Measurements from ENCODE around the gene MYO1A.

The MYO1A gene

DNA sequence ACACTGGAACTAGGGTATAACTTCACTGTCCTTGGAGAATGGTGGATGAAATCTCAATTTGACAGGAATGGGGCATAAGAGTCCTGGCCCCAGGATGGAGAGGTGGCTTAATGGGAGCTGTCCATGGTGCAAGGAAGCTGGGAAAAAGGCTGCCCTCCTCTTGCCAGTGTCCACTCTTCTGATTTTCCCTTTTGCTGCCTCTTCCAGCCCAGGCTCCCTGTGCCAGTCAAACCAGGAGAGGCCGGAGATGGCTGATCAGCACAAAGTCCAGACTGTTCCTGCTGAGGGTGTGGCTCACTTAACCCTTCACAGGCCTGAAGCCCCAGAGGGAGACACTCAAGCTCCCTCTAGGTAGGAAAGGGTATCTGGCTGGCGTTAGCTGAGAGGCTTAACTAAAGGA lies at the start of gene MYO1A:
TSS of gene MYO1A (minus strand) at position 240 of the 400 bp plus-strand sequence. CDS start 1,806 bp downstream, outside the sequence.
- DNase-seq = no peak

GRCh38 chr12:57099047-57099714 lies 49.3 kb upstream of the MYO1A start:
- no peak for DNase-seq

DNA sequence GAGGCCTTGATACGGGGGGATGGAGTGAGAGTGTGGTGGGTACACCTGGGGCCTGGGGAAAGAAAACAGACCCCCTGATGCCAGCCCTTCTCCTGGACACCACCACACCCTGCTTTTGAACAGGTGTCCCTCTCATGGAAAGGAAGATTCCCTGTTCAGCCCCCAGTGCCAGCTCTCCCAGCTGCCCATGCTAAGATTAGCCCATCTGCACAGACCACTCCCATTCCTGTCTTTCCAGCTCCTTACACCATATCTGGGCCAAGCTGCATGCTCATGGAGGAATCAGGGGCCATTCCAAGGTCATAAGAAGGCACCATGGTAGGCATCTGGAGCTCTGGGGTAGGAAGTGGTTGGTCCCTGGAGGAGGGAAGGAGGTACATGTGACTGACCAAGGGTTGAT lies 48.6 kb upstream of the MYO1A start:
- DNase-seq = no peak

DNA sequence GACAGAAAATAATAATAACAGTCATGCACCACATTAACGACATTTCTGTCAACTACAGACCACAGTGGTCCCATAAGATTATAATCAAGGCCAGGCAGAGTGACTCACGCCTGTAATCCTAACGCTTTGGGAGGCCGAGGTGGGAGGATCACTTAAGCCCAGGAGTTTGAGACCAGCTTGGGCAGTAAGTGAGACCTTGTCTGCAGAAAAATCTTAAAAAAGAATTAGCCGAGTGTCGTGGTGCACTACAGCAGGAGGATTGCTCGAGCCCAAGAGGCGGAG lies 47.6 kb upstream of the MYO1A start:
- no peak for DNase-seq

GRCh38 chr12:57096748-57097553 lies 47.0 kb upstream of the MYO1A start:
- no peak for DNase-seq

GRCh38 chr12:57096099-57096572 lies 46.2 kb upstream of the MYO1A start:
- no peak for DNase-seq

GRCh38 chr12:57095440-57095839 lies 45.5 kb upstream of the MYO1A start:
- no peak for DNase-seq

DNA sequence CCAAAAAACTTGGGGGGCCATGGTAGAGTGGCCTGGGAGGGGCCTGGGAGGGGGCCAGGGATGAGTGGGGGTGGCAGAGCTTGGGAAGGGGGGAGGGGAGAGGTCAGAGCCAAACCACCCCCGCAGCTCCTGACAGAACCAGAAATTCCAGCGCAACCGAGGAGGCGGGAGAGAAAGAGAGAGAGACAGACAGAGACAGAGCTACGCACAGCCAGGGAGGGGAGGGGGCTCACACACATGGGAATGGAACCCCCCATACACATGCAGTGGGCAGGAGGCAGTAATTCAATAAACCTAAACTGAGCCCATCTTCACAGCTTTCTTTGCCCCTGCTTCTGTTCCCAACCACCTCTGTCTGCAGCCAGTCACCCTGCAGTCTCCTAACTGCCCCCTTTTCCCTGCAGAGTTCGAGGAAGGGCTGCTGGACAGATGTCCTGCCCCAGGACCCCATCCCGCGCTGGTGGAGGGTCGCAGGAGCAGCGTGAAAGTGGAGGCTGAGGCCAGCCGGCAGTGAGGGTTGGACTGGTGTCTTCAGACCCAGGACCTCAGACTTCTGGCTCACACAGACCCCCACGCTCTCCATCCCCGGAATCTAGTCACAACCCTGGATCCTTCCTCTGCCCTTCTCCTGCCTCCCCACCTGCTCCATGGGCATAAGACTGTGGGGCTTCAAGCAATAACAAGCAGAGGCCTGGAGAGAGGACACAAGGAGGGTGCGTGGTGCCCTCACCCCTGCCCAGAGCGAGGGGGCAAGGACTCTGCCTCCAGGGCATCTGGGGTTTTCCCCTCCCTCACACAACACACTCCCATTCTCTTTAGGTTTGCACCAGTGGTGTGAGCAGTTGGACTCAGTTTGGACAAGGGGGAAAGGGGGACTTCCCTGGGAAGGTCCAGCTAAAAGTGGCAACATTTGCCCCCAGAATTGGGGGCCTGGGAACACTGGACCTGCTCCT lies 44.6 kb upstream of the MYO1A start:
- no peak for DNase-seq

DNA sequence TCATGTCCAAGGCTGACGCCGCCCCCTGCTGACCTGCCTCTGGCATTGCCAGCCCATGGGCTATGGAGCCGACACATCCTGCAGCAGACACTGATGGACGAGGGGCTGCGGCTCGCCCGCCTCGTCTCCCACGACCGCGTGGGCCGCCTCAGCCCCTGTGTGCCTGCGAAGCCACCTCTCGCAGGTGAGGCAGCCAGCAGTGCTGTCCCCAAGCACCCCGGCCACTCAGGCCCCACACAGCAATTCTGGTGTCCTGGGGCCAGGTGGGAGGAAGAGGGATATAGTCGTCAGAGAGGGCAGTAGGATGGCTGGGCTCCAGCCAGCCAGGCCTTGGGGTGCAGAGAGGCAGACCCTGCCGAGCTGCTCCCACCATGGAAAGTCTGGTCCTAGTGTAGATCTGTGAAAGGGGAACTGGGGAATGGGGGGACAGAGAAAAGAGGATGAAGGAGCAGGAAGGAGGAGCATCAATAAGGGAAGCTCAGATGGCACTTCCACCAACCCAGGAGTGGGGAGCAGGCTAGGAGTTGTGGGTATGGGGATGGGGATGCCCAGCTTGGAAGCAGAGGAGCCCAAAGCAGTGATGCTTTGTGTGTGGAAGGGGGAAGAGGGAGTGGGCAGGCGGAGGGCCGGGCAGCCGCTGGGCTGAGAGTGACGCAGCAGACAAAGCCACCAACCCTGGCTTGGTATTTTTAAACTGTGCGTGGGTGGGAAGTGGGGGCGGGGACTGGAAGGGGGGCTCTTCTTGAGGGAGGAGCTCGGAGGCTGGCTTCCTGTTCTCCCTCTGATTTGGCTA lies 43.7 kb upstream of the MYO1A start:
- DNase-seq = peak; percentile 71

DNA sequence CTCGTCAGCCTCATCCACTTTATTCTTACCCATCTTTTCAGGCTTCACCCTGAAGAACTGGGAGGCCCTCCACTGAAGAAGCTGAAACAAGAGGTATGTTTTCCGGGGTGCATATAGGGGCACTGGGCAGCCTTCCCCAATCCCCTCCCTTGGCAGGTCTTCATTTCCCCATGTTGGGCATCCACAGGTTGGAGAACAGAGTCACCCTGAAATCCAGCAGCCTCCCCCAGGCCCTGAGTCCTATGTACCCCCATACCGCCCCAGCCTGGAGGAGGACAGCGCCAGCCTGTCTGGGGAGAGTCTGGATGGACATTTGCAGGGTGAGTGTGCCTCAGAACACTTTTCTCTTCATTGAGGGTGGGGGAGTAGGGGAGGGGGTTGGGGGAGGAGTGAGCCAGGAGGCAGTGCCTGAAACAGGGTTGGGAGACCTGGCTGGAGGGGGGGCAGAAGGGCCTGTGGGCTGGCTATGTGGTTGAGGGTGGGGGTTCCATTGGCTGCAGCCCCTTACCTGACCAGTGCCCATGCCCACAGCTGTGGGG lies 43.0 kb upstream of the MYO1A start:
- DNase-seq = no peak

GRCh38 chr12:57092529-57092862 lies 42.6 kb upstream of the MYO1A start:
- DNase-seq = no peak

DNA sequence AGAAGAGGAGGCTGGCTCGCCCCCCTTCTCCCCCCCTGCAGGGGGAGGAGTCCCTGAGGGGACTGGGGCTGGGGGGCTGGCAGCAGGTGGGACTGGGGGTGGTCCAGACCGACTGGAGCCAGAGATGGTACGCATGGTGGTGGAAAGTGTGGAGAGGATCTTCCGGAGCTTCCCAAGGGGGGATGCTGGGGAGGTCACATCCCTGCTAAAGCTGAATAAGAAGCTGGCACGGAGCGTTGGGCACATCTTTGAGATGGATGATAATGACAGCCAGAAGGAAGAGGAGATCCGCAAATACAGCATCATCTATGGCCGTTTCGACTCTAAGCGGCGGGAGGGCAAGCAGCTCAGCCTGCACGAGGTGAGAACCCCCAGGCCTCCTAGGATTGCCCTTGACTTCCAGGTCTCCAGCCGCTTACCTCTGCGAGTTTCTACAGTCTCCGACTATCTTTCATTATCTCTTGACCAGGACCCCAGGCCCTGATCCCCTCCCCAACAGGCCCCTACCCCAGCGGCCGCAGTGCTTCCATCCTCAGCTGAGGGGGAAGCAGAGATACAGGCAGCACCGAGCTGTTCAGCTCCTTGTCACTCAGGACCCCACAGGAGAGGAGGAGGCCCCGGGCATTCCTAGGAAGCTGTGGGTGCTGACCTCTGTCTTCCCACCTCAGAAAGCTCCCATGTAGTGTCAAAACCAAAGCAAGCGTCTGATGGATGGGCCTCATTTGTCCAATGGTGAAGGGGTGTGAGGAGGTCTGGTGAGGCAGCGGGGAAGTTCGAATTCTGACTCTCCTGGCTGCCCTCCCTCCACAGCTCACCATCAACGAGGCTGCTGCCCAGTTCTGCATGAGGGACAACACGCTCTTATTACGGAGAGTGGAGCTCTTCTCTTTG lies 42.0 kb upstream of the MYO1A start:
- DNase-seq = no peak

- no peak for DNase-seq
Measured at GRCh38 chr12:57090924-57091637, 41.2 kb upstream of the MYO1A start.

DNA sequence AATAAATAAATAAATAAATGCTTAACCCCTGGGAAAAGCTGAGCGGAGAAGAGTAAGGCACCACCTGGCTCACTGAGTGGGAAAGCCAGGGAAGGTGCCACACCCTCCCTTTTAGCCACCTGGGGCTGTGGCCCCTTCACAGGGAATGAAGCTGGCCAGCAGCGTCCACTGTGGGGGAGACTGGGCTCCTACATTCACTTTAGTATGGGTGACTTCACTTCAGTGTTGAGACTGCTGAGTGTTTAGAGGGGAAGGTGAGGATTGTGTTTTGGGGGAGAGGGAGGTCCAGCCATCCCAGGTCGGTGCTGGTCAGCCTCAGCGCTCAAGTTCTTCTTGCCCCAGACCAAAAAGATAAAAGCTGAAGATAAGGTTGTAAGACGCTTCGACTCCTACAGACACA lies 40.6 kb upstream of the MYO1A start:
- DNase-seq = no peak

GRCh38 chr12:57089271-57090245 lies 39.6 kb upstream of the MYO1A start:
- DNase-seq = peak; percentile 37

DNA sequence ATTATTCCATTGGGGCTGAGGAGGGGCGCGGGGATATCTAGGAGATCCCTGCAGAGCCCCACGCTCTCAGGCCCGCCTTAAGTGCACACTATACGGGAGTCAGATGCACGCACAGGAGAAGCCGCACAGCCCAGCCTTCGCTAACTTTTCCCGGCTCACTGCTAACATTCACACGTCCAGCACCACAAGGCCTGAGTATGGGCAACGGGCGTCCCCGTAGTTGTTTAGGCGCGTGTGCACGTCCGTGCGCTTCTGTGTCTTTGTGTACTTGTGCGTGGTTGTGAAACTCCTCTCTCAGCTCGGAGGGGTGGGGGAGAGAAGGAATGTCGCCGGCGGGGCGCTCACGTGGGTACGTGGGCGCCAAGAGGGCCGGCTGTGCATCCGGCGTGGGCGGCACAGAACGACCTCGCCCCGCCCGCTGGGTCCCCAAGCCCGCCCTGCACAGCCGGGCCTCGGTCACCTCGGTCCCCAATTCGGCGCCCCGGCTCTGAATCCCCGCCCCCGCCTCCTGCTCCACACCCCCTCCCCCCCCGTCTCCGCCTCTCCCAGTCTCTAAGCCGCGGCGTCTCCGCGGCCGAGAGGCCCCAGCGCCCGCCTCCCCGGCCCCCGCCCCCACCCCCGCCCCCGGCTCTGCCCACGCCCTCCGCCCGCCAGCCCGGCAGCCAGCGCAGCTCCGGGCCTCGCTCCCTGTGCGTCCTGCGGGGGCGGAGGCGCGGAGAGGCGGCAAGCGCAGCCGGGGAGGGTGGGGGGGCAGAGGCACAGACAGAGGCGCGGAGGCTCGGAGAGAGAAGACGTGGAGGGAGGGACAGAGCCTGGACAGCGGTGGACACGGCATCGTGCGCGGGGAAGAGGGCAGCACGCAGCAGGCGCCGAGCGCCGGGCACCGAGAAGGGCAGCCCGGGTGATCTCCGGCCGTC lies 38.7 kb upstream of the MYO1A start, which contains the start of gene NAB2:
TSS of gene NAB2 (plus strand) at position 761 of the 917 bp plus-strand sequence. CDS start 158 bp downstream, outside the sequence.
- DNase-seq = peak; percentile 96

- peak; percentile 82 for DNase-seq
Measured at GRCh38 chr12:57087691-57088353, 37.9 kb upstream of the MYO1A start.

All from CD4-positive, alpha-beta T cell treated with Interleukin-15 for 1 hour (primary cell).